NCI-H1105 treated with DMSO at 0.1 percent for 48 hours (cell line): ENCODE measurements around the gene ZNF512B.
A peak's percentile ranks its signal among the peaks of the same experiment; 100 is the strongest.
"Not testable (repeated sequence)": the region's sequence is repeated elsewhere in the genome, so short reads cannot be mapped to it uniquely, and the experiment has no call there.

Source experiments
- DNase-seq: peaks from one replicate; lab custom pipeline; 2025; lab: John Stamatoyannopoulos, UW

The ZNF512B gene

DNA sequence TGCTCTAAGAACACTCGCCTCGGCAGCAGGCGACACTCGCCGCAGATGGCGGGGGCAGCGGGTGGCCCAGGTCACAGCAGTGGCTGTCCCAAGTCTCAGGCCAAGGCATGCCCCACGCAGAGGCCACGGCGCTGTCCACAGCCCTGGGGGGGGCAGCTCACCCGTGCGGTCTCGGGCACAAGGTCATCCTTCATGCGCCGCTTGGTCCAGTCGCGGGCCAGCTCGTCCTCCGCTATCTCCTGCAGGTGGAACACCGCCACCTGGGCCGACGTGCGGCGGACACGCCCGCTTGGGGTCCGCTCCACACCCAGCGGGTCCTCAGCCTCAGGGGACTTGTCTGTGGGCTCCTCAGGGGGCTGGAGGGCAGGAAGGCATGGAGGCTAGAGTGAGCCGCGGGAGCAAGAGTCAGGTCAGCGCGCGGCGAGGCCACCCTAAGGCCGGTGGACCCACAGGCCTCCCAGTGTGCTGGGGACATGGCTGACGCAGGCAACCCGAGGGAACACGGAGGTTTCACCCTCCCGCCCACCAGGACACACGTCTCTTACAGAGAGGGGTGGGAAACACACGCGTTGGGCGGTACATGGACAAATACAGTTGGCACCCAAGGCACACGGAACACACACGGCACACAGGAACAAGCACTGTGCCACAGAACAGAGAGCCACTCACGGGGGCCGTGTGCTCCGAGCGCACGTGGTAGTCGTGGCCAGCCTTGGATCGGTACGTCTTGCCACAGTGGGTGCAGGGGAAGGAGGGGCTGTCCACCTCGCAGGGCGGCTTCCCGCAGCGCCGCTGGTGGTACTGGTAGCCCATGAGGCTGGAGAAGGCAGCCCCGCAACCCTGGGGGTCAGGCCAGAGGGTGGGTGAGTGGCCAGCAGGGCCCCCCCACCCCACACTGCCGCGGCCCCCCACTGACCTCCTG lies 7.0 kb downstream of the ZNF512B start:
- no peak for DNase-seq

DNA sequence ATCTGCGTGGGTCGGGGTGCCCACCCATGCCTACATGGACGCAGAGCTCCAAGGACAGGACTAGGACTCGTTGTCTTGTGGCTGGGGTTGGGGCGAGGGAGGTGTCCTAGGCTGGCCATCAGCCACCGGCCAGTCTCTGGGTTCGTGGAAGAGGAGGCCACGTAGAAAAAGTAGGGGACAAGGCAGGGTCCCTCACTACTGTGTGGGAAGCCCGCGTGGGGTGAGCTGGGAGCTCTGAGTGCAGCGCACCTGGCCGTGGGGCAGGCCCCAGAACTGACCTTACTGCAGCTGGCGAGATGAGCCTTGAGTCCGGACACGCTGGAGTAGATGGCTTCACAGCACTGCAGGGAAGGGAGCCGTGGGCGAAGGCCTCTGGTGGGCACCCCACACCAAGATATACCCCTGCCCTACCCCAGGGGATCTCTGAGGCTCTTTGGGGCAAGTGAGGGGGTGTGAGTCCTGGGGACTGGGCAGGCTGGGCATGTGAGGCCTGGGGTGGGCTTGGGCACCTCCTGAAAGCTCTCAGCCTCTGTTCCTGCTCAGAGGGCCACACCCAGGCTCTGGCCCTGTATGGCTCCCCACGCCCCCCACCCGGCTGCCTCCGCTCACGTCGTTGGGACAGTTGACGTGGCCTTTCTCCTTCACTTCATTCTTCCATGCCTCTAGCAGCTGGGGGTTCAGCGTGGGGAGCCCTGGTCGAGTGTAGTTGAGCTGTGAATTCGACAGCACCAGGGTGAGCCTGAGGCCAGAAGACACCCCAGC lies 7.9 kb downstream of the ZNF512B start:
- DNase-seq: no peak

GRCh38 chr20:63960654-63961621 lies 8.8 kb downstream of the ZNF512B start:
- DNase-seq: not testable (repeated sequence)

DNA sequence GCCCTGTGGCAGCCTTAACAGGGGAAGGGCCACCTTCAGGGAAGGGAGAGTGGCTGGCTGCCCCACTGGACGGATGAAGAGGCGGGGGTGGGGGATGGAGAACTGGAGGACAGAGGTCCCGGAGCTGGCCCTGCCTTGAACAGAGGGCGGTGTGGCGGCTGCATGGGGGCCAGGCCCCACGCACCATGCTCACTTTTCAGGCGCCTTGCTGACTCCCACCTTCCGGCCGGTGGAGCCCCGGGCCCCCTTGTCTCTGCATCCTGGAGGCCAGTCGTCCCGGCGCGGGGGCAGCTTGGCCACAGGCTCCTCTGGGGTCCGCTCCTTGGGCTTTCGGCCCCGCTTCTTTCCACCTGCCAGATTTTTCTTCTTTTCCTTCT lies 10.0 kb downstream of the ZNF512B start:
- DNase-seq: no peak

- no peak for DNase-seq
These were observed 10.6 kb downstream of the ZNF512B start for GRCh38 chr20:63958964-63959698.

DNA sequence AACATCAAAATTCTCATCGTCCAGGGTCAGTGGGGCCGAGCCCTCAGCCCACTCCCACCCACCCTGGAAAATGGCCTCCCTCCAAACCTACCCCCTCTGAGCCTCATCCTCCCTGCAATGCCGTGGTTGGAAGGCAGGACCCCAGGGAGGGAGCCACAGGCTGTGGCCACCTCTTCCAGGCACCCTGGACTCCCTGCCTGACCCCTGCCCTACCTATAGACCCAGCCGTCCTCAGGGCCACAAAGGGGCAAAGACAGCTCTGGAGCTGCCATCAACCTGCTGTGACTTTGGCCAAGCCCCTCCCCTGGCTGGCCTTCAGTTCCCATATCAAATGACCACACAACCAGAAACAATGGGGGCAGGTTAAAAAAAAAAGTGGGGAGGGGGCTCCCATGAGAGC lies 11.3 kb downstream of the ZNF512B start:
- no peak for DNase-seq

DNA sequence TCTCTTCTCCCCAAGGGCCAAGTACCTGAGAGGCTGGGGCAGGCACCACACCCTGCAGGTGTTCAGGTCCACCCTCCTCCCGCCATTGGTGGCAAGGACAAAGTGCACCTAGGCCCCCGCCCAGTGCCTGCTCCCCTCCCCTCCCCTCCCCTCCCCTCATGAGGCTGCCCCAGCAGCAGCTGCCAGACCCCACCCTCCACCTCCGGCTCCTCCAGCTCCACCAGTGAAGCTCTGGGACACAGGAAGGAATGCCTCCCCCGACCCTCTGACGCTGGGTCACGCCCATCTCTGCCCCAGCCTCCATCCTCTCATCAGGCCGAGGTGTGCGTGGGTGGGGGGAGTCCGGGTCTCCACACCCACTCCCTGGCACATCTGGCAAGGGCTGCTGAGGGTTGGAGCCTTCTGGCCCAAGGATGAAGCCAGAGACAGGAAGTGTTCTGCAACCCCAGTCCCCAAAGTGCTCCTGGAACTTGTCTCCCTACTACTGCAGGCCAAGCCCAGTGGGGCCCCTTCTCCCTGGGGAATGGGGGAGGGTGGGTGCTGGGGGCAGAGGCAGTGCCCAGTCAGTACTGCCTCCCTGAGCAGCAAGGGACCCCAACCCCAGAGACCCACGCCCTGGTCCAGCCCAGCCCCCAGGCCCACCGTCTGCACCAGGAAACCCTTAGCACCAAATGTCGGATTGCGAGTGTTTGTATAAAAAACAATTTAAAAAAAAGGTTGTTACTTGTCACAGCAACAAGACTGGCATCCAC lies 11.9 kb downstream of the ZNF512B start:
- DNase-seq: peak; percentile 85

DNA sequence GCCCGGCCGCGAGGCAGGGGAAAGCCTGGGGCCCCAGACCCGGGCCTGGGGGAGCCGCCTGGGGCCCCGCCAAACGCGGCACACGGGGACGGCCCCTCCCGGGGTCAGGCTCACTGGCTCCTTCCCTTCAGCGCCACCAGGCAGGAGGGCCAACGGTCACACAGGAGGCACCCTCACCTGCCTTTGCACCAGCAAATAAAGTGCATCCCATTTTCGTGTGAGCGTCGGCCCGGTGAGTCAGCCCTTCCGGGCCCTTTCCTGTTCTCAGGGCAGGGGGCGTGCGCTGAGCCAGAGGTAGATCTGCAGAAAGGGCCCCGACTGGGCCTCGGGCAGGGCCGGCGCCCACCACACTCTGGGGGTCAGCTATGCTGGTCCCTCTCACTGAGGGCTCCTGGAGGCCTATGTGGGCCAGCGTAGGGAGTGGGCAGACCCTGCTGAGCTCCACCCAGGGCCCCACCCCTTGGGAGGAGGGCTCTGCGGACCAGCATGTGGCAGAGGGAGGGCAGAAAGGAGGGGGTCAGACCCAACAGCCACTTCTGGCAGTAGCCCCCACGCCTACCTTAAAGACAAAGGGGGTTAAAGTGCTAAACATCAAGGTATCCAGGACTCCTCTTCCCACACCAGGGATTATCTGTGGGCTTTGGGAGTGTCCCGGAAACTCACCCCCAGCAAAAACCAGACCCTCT lies 12.6 kb downstream of the ZNF512B start:
- DNase-seq: peak; percentile 85

DNA sequence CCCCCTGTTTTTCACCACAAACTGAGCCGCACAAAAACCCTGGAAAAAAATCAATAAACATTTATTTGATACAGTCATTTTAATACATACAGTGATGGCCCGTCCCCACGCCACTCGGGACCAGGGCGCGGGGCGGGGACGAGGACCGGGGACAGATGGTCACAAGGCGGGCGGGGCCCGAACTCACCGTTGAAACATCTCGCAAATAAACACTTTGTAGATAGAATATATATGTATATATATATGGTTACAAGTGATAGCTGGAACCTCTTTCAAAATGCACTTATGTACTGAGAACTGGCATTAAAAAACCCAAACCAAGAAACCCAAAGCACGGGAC lies 13.1 kb downstream of the ZNF512B start:
- DNase-seq: no peak

DNA sequence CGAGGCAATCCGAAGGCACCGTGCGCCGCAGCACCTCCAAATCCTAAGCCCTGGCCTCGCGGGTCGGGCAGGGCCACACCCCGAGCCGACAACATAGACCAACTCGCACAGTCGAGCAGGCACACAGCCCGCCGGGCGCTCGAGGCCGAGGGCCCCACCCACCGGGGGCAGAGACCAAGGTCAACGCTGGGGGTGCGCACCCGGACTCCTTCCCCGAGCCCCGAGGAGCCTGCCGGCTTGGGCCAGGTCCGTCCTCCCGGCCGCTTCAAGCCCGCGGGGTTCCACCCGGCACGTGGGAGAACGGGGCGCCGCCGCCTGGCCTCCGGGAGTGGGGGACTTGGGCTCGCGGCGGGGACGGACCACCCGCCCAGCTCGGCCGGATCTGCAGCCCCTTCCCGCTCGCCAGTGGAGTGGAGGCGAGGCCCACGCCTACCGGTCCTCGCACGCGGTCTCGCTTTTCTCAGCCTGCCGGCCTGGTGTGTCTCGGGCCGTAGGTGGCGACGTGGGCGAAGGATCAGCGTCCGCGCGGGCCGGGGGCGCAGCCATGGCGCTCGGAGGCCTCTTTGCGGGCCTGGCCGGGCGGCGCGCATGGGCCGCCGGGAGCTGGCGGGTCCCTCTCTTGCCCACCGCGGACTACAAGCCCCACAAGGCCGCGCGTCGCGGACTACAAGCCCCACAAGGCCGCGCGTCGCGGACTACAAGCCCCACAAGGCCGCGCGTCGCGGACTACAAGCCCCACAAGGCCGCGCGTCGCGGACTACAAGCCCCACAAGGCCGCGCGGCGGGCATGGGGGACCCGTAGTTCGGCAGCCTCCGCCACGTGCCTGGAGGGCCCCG lies 13.7 kb downstream of the ZNF512B start, which contains the start of gene UCKL1:
Gene UCKL1 (minus strand): TSS at position 590 of the 837 bp plus-strand sequence. CDS start 44 bp downstream, at position 546.
- DNase-seq: peak; percentile 82

GRCh38 chr20:63955281-63955826 lies 14.4 kb downstream of the ZNF512B start:
- DNase-seq: no peak

DNA sequence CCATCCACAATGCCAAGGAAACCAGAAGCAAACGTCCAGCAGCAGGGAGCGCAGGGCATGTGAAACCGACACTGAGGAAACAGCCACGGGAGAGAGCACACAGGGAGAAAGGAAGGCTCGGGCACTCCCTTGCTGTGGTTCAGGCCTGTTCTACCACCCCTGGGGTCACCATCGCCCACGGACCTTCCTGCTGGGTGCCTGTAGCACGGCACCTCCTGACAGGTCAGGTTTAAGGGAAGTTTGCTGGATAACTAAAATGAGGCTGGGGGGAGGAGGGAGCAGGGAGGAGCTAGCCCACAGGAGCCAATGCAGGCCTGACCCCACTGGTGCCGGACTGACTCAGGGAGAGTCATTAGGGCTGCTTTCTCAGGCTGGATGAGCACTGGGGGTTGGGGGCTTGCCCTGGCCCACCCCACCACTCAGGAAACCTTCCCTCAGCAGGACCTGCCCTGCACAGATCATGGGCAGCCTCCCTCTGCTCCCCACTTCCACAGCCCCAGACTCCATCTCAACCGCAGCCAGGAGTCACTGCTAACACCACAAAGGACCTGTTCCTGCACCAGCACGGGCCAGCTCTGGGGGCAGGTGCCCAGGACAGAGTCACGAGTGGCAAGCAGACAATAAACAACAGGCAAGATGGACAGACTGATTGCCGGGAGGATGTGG lies 15.8 kb downstream of the ZNF512B start:
- DNase-seq: no peak

DNA sequence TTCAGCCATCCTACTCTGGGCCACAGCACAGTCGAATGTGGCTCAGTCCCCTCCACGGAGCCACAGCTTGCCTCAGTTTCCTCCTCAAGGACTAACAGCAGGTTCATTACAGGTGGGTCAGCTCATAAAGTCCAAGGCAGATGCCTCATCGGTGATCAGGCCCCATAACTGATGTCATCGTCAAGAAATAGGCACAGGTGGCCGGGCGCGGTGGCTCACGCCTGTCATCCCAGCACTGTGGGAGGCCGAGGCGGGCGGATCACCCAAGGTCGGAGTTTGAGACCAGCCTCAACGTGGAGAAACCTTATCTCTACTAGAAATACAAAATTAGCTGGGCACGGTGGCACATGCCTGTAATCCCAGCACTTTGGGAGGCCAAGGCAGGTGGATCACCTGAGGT lies 17.0 kb downstream of the ZNF512B start:
- no peak for DNase-seq

GRCh38 chr20:63952210-63952535 lies 17.6 kb downstream of the ZNF512B start:
- DNase-seq: no peak

GRCh38 chr20:63951398-63952209 lies 18.1 kb downstream of the ZNF512B start:
- no peak for DNase-seq

- DNase-seq: no peak
These were observed 18.9 kb downstream of the ZNF512B start for GRCh38 chr20:63950701-63951397.
